ENCODE data around the gene BRINP2.

The BRINP2 gene

DNA sequence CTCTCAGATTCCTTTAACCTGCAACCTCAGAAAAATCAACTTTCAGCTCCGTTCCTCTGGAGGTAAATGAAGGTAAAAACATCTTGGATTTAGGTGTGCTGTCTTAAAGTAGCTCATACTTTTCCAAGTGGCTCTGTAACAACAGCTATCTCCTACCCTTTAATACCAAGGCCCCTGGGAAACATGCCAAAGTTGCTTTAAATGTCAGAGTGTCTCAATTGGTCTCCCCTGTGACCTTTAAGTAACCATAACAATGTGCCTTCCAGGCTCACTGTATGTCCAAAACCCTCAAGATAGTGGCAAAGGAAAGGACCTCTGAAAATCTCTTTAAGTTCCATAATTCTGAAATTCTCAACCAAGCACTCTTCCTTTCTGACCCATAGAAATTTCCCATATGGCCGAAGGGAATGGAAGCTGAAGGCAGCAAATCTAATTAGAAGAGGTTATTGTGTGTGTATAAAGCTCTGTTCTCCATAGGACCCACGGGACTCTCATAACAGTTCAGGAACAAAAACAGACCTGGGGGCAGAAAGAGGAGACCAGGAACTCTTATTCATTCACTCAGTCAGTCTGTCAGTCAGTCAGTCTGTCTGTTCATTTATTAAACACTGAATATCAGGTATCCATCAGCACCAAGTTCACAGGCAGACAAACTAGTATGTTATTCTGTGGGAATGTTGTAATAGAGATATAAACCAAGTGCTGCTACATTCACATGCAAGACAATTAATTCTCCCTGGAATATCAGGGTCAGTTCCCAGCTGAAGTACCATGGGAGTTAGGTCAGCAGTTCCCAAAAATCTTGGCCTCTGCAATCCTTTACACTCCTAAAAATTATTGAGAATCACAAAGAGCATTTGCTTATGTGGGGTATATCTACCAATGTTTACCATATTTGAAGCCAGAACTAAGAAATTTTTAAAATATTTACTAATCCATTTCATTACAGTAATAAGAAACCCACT, 25.4 kb upstream of the BRINP2 start:
- DNase-seq: no peak
- ATAC-seq: no peak
- no peak overlapping the region for H3K4me3 Mint-ChIP-seq
- H3K4me1 Mint-ChIP-seq: no peaks in the 10 kb centered on the region
- peaks cover 0 to 10% of the 10 kb centered on the region in 2 donors for H3K9me3 Mint-ChIP-seq
- no peak overlapping the region for H3K27ac Mint-ChIP-seq
- no peaks in the 10 kb centered on the region for H3K27me3 Mint-ChIP-seq

DNA sequence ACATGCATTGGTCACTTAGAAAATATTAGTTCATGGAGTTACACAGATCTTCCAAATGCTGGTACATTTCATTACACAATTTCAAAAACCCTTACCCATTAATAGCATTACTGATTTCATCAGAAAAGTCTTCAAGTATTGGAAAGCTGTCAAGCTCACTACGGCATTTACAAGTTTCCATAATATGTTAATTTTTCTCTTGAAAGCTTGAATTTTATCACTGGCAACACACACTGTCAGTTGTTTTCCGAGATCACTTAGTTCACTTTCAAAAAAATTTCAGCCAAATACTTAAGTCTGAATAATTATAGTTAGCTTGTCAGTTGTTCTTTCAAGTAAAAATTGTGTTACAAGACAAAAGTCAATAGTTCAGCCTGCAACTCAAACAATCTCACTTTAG, 24.3 kb upstream of the BRINP2 start:
- Mint-ChIP-seq H3K27ac (no peak overlapping the region), H3K27me3 (no peaks in the 10 kb centered on the region), H3K4me1 (no peaks in the 10 kb centered on the region), H3K9me3 (peaks cover 0 to 11% of the 10 kb centered on the region in 2 donors), H3K4me3 (no peak overlapping the region)
- DNase-seq: no peak
- ATAC-seq: no peak

DNA sequence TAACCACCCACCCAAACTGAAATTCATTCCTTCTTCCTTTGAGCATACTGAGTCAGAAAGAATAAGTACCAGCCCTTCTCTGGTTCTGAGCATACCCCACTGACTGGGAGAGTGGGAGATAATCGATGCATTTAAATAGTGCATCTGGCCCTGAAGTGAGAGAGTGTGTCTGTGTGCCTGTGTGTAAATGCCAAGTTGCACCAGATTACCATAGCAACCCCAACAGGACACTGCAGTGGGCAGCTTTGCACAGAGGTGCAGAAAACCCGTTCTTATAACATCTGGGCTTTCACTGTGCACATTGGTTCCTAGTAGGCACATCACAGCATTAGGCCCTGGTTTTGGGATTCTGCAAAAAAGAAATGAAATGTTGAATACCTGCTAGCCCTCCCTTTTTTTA, 8.5 kb upstream of the BRINP2 start:
- ATAC-seq: no peak
- no peak for DNase-seq
- Mint-ChIP-seq H3K27ac (no peak overlapping the region), H3K4me1 (no peaks in the 10 kb centered on the region), H3K9me3 (peaks cover 4 to 9% of the 10 kb centered on the region in 2 donors), H3K27me3 (peaks cover 37% of the 10 kb centered on the region), H3K4me3 (no peak overlapping the region)

DNA sequence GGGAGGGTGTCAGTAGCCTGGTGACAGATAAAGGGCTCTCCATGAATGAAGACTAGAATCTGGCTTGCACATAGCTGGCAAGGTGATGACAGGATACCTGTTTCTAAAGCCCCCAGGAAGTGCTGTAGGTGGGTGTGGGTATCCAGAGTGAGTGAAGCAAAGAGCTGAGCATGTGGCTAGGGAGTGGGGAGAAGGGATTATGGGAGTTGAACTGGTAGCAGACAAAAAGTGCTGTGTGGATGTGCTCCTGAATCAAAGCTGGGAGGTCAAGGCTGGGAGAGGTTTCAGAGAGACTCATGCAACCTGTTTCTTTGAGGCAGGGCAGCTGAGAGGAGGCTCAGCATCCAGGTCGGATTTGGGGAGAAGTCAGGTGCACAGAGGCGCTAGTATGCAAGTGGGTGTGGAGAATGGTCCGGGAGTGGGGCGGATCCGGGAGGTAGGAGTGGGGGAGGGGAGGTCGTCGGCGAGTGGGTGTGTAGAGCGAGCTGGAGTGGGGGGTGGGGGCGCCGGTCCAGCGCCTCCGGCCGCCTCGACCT, 6.8 kb upstream of the BRINP2 start:
- Mint-ChIP-seq H3K4me3 (no peak overlapping the region), H3K9me3 (peaks cover 4 to 9% of the 10 kb centered on the region in 2 donors)

DNA sequence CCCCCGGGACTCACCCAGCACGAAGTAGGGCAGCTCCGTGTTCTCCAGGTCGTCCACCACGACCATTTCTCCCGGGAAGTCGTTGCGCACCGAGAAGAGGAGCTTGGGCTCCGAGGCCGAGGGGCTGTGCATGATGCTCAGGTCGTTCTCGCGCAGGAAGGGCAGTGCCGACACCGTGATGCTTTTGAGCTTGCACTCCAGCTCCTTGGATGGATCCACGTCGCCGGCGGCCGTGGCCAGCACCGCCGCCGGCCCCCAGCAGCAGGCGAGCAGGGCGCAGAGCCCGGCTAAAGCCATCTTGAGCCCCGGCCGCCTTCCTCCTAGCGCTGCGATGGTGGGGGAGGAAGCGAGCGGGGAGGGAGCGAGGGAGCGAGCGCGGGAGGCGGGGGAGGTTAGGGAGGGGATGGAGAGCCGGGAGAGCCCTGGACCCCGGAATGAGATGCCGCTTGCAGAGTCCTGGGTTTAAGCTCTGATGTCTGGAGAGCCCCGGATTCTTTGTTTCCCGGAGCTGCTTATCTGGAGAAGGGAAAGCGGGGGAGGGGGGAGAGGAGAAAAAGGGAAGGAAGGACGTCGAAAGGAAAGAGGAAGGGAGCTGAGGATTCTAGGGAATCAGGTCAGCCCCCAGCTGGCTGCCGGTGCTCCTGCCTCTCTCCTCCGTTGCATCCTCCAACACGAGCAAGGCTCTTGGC, 6.2 kb upstream of the BRINP2 start, which contains the start of gene ASTN1:
ASTN1 (minus strand) TSS at position 333 of the 689 bp plus-strand sequence; CDS start at position 297, 36 bp downstream.
- Mint-ChIP-seq H3K9me3 (peaks cover 4 to 9% of the 10 kb centered on the region in 2 donors), H3K4me3 (no peak within 1 kb of the TSS), H3K27ac (no peak within 1 kb of the TSS), H3K27me3 (peaks cover 37% of the 10 kb centered on the region), H3K4me1 (no peaks in the 10 kb centered on the region)
- ATAC-seq (no peak), DNase-seq (no peak)

More for the DNA sequence above, 6.8 kb upstream of the BRINP2 start:
- H3K27ac Mint-ChIP-seq: no peak overlapping the region
- DNase-seq (no peak), ATAC-seq (no peak)
- H3K27me3 Mint-ChIP-seq: peaks cover 37% of the 10 kb centered on the region
- H3K4me1 Mint-ChIP-seq: no peaks in the 10 kb centered on the region

DNA sequence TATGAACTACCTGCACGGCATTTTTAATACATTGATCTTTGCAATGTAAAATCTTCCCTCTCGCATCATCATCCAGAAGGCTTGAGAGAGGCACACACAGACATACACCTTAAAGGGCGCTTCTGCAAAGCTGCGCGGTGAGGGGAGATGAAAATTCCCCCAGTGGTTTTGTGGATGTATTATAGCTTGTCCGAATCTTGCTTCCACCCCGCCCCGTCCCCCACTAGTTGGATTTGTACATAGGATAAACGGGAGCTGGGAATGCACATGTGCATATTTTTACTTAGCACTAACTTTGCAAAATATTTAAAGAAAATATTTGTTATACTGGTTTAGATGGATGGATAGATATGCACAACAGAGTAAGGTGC, 5.7 kb upstream of the BRINP2 start:
- DNase-seq (no peak), ATAC-seq (no peak)
- H3K9me3 Mint-ChIP-seq: peaks cover 4 to 9% of the 10 kb centered on the region in 2 donors
- no peaks in the 10 kb centered on the region for H3K4me1 Mint-ChIP-seq
- no peak overlapping the region for H3K4me3 Mint-ChIP-seq
- no peak overlapping the region for H3K27ac Mint-ChIP-seq
- peaks cover 37% of the 10 kb centered on the region for H3K27me3 Mint-ChIP-seq

DNA sequence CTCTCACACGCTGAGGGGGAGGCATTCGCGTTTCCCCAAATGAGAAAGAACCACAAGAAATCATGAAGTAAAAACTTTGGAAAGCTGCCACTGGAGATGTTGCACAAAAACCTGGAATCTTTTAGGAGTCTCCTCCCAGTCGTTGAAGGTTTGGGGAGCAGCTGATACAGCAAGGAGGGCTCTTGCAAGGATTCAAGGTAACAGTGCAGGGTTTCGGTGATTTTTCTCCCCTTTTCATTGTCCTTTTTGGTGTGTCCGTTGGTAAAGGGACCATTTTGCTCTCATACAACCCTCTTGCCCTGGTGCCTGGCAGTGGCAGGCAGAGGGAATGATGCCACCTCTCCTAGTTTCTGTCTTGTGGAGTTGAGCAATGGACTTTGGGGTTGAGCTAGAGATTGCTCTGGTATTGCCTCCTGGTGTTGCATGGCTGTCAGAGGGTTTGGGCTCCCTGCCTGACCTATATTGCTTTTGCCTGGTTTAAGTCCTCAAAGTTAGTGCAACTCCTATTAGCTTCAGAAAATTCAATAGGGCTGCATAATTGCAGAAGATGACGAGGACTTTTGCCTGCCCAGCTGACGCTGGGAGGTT, 872 bp downstream of the BRINP2 start:
- H3K4me3 Mint-ChIP-seq: no peak overlapping the region
- DNase-seq: no peak

DNA sequence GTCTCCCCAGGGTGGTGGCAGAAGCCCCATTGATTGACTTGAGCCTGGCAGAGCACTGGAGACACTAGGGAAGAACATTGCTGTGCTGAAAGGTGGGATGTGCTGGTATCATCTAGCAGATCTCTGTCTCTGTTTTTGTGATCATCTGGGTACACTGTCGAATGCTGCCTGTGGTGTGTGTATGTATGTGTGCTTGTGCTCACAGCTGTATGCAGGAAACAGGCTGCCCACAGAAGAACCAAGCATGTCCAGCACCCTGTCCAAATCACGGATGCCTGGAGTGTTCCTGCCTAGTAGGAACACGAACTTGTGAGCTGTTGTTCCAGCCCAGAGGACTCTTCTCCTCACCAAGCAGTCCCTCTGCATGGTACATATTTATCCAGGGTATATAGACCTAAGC, 1.5 kb downstream of the BRINP2 start:
- no peaks in the 10 kb centered on the region for H3K4me1 Mint-ChIP-seq
- DNase-seq (no peak), ATAC-seq (no peak)
- H3K9me3 Mint-ChIP-seq: peaks cover 0 to 4% of the 10 kb centered on the region in 2 donors
- no peak overlapping the region for H3K27ac Mint-ChIP-seq
- H3K27me3 Mint-ChIP-seq: peaks cover 7% of the 10 kb centered on the region
- no peak overlapping the region for H3K4me3 Mint-ChIP-seq

More for the DNA sequence above, 872 bp downstream of the BRINP2 start:
- Mint-ChIP-seq H3K9me3 (peaks cover 0 to 3% of the 10 kb centered on the region in 2 donors), H3K27me3 (peaks cover 7% of the 10 kb centered on the region), H3K27ac (no peak overlapping the region), H3K4me1 (no peaks in the 10 kb centered on the region)
- no peak for ATAC-seq

DNA sequence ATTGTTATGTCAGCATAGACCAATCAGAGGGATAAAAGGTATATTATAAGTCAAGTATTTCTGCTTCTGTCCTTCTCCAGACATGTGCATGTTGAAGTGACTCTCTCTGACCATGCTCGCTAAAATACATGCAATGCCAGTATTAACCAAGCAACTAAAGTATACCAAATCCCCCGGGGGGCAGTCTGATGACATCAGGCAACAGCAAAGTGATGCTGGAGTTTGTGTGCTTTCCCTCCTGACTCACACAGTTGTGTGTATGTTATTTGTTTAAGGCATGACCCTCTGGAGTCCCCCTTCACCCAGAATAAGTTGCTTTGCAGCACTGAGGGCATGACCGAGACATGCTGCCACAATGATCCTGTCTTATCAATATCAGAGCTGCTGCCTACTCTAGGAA, 2.1 kb downstream of the BRINP2 start:
- Mint-ChIP-seq H3K4me3 (no peak overlapping the region), H3K27me3 (peaks cover 9% of the 10 kb centered on the region), H3K27ac (no peak overlapping the region), H3K9me3 (peaks cover 0 to 7% of the 10 kb centered on the region in 2 donors), H3K4me1 (no peaks in the 10 kb centered on the region)
- DNase-seq (no peak), ATAC-seq (no peak)

DNA sequence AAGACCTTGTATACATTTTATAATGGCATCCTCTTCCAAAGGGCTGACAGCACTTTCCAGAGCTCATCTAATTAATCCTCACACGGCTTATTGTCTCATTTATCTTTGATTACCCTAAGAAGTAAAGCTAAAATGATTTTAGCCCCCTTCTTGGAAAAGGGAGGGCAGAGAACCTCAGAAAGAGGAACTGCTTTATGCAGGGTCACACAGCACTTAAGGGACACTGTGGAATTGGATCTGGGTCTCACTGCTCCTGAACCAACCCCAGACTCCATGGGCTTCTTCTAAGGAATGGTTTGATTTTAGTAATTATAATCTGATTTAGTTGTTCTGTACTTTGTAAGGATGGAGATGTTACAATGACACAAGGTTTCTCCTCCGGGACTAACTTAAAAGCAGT, 3.2 kb downstream of the BRINP2 start:
- no peak for ATAC-seq

DNA sequence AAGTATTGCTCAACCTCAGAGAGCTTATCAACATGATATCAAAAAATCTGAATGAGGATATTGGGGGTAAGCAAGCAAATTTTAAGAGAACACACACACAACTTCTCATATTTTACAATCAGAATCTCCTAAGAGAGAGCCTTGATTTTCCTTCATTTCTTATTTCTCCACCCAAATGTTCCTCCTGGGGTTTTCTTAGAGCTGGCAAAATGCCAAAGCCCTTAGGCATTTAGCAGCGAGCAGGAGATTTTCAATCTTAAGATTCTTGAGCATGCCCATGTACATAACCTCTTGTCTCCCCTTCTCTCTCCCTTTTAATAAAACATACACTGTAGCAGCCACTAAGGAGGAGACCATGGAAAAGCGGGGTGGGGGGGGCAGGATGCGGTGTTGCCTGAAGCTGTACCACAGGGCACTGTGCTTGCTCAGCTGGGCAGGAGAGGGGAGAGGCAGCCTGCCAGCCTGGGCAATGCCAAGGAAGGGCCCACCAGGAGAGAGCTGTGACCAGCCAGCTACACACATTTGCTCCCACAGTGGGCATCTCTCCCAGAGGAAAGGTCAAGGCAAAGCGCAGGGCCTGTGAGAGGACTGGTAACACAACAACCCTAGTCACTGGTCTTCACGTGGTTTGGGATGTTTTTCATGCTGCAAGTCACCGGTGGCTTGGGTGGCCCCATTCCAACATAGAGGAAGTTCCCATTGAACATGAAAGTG, 4.3 kb downstream of the BRINP2 start:
- Mint-ChIP-seq H3K27me3 (peaks cover 28% of the 10 kb centered on the region), H3K4me1 (no peaks in the 10 kb centered on the region), H3K27ac (no peak overlapping the region), H3K9me3 (peaks cover 0 to 14% of the 10 kb centered on the region in 2 donors), H3K4me3 (no peak overlapping the region)
- DNase-seq (no peak), ATAC-seq (no peak)

More for the DNA sequence above, 3.2 kb downstream of the BRINP2 start:
- no peak for DNase-seq
- Mint-ChIP-seq H3K4me3 (no peak overlapping the region), H3K4me1 (no peaks in the 10 kb centered on the region), H3K27me3 (peaks cover 18% of the 10 kb centered on the region), H3K9me3 (peaks cover 0 to 14% of the 10 kb centered on the region in 2 donors), H3K27ac (no peak overlapping the region)

DNA sequence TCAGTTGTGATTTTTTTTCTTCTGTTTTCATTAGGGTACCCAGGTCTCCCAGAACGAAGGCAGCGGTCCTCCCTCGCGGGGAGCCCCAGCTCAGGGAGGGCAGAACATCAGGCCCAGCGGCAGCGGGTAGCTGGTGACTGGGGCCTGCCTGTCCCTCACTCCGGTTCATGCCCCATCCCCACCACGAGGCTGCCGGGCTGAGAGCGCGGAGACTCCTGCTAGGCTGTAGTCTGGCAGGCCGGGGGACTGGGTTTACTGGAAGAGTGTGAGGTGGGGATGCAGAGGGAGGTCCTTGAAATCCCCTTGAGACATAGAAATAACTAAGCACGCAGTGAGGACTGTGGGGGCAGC, 10.5 kb downstream of the BRINP2 start:
- ATAC-seq (peak; percentile 33), DNase-seq (no peak)
- Mint-ChIP-seq H3K27ac (no peak overlapping the region), H3K9me3 (peaks cover 0 to 14% of the 10 kb centered on the region in 2 donors), H3K4me1 (peaks cover 14% of the 10 kb centered on the region), H3K27me3 (peaks cover 65% of the 10 kb centered on the region), H3K4me3 (peak overlapping the region; percentile 52 to 68)

DNA sequence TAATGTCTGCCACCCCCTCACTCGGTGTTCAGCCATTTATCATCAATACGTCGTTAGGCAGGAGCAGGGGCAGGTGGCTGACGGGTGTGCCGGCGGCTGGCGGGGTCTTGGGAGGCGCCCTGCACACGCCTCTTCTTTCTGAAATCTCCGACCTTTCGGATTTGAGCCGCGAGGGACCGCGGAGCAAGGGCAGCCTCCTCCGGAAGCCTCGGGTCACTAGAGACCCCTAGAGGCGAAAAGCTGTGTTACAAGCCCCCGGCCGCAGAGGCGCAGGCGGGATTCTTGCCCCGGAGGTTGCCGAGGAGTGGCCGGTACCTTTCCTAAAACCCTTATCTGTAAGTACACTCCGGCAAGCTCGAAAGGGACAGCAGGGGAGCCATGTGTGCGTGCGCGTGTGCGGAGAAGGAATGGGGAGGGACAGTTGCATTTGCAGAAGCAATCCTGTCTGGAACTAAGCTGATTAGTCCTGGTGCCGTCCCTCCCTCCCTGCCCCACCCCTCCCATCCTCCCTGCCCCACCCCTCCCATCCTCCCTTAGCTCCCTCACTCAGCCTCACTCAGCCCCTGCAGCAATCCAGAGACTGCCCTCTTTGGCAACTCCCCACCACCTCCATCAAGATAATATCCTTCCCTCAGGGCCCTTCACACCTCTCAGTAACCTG, 11.0 kb downstream of the BRINP2 start:
- Mint-ChIP-seq H3K4me3 (peak overlapping the region; percentile 52 to 68), H3K9me3 (peaks cover 0 to 10% of the 10 kb centered on the region in 2 donors), H3K27me3 (peaks cover 65% of the 10 kb centered on the region), H3K4me1 (peaks cover 14% of the 10 kb centered on the region), H3K27ac (no peak overlapping the region)
- peak; percentile 71 for ATAC-seq
- peak; percentile 37 to 42 for DNase-seq

DNA sequence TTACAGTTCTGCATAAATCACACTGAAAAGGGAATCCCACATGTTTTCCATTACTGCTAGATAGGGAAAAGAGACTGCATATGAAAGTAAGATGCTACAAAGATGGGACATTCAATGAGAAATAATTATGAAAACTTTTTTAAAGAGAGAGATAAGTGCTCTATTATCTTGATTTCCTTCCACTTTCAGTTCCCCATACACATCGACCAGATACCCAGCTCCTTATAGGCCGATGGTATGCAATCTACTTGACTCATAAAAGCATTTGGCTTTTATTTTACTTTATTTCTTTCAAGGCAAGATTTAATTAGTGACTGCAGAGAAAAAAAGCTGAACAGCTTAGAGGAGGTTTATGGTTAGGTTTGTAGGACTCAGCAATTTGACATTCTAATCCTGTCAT, 13.1 kb downstream of the BRINP2 start:
- H3K4me3 Mint-ChIP-seq: no peak overlapping the region
- H3K27me3 Mint-ChIP-seq: peaks cover 53% of the 10 kb centered on the region
- peaks cover 14% of the 10 kb centered on the region for H3K4me1 Mint-ChIP-seq
- no peak for ATAC-seq
- no peak for DNase-seq
- H3K9me3 Mint-ChIP-seq: no peaks in the 10 kb centered on the region
- no peak overlapping the region for H3K27ac Mint-ChIP-seq
